ENCODE results near the gene MMP8.

Gene MMP8

DNA sequence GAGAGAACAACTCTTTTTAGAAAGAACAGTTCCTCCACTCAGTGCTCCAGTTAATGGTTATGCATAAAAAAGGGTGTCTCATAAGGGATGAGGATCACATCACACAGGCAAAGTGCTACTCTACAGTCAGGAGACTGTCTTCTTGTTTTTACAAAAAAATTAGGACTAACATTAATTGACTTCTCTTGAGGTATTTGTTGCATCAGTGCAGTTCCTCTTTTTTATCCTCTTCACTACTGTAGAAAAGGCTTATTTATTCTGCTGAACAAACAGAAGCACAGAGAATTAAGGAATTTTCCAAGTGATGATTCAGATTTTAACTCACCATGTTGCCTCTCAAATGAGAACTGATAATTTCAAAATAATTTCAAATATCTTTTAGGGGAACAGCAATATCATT, 1.9 kb downstream of the MMP8 start:
- no peak for DNase-seq (ENCODE audit: low read depth)

DNA sequence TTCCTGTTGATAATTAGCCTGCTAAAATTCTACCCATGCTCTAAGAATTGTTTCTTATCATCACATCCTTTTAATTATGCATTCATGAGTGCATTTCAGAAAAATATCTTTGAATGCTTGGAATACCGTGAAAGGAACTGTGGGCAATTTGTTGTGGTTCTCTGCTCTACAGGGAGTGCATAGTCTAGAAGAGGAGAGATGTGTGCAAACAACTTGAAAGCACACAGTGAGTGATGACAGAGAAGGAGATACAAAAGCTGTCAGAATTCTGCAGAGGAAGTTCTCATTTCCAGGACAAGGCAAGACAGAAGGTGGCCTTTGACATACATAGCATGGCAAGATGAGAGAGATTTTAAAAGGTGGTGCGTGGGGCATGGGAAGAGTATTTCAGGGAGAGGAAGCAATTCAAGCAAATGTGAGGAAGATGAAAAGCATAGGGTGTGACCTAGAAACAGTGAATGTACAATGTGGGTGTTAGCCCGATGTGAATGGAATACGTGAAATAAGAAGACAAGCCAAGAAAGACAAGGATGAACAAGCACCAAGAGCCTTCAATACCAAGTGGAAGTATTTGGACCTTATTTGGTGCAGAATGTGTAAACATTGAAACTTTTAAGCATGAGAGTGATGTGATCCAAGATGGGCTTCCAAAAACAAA, 5.0 kb downstream of the MMP8 start:
- no peak for DNase-seq (ENCODE audit: low read depth)

GRCh38 chr11:102717280-102717679, 7.5 kb downstream of the MMP8 start:
- DNase-seq (ENCODE audit: low read depth), result no peak

DNA sequence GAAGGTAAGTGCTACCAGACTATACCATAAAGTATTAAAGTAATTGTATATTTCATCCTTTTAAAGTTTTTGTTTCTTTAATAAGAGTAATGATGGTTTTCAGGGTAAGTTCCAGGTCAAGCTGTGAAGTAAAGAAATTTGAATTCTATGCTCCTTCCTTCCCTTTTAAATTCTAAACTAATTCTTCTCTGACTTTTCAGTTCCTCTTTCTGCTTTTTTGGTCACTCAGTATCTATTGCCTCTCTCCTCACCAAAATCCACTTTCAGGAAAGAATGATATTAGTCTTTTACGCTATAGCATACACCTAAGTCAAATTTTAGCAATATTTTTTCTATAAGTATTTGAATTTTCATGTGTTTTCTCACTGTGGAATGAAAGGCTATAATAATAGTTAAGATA, 8.2 kb downstream of the MMP8 start:
- DNase-seq (ENCODE audit: low read depth), result no peak

DNA sequence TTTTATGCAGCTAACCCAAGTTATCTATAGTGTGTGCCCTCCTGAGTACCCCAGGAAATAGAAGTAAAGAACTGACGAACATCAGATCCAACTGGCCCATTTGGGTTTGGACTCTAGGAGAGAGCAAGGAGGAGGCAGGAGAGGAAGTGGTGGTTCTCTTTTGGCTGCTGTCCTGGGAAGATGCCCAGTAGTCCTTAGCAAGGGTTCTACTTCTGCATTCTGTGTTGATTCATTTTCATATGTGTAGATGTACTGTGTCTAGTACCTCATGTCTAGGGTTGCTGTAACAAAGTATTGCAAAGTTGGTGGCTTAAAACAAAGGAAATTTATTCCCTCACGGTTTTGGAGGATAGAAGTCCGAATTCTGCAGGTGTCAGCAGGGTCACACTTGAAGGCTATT, 12.6 kb downstream of the MMP8 start:
- no peak for DNase-seq (ENCODE audit: low read depth)

DNA sequence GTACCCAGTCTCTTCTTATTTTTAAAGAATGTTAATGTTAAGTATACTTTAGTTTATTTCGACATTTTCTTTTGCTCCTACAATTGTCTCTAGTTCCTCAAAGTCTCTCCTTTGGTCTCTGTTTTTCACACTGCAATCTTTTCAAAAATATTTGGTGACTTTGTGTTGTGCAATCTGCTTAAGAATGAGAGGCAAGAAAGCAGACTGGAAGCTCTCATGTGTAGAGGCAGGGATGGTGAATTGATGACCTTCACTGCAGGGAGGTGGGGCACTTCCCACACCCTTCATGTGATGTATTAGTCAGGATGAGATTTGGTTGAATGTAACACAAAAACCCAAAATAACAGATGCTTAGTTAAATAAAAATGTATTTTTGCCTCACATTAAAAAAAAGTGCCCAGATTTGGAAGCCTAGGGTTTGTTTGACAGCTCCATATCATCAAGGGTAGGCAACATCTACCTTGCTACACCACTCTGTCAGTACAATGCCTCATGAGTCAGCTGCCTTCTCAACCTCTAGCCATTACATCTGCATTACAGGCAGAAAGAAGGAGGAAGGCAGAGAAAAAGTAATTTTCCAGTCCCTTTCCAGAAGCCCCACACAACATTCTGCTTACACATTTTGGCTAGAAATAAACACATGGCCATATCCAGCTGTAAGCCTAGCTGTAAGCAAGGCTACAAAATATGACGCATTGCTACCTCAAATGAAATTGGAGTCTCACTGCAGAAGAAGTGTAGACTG, 15.4 kb downstream of the MMP8 start:
- no peak for DNase-seq (ENCODE audit: low read depth)

DNA sequence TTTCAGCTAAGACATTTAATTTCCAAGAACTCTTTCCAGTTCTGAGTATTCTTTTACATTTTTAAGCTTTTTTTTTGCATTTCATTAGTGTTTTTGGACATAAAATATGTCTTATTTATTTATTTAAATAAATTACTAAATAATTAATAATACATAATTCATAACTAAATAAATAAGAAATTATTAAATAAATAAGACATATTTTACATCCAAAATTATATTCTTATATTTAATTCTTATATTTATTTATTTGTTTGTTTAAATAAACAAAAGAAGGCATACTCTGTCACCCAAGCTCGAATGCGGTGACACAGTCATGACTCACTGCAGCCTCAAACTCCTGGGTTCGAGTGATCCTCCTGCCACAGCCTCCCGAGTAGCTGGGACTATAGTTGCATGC, 16.1 kb downstream of the MMP8 start:
- DNase-seq (ENCODE audit: low read depth), result no peak

GRCh38 chr11:102705626-102706025, 19.1 kb downstream of the MMP8 start, which contains the start of gene MMP27:
Gene MMP27, minus strand, starts transcription at chr11:102705769. Its CDS starts 55 bp downstream, at chr11:102705714.
- no peak for DNase-seq (ENCODE audit: low read depth)

GRCh38 chr11:102704841-102705240, 19.9 kb downstream of the MMP8 start:
- DNase-seq (ENCODE audit: low read depth), result no peak

GRCh38 chr11:102703826-102704493, 20.8 kb downstream of the MMP8 start:
- no peak for DNase-seq (ENCODE audit: low read depth)

GRCh38 chr11:102695201-102695600, 29.6 kb downstream of the MMP8 start:
- DNase-seq (ENCODE audit: low read depth), result no peak

DNA sequence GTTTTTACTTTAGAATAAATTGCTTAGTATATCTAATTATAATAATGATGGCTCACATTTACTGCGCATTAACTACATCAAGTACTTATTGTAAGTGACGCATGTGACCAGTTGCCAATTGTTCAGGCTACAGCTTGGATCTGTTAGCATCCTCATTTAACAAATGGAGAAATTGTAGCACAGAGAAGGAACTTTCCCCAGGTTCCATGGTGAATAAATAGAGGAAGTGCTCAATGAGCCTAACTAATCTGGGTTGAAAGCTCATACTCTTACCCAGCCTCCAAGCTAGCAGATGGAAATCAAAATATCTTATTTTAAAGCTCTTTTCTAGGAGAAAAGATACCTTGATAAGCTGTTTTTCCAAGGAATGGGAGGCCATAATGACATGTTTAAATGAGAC, 39.0 kb downstream of the MMP8 start:
- DNase-seq (ENCODE audit: low read depth), result no peak

- DNase-seq (ENCODE audit: low read depth), result no peak
Measured at GRCh38 chr11:102685338-102685737, 39.4 kb downstream of the MMP8 start.

DNA sequence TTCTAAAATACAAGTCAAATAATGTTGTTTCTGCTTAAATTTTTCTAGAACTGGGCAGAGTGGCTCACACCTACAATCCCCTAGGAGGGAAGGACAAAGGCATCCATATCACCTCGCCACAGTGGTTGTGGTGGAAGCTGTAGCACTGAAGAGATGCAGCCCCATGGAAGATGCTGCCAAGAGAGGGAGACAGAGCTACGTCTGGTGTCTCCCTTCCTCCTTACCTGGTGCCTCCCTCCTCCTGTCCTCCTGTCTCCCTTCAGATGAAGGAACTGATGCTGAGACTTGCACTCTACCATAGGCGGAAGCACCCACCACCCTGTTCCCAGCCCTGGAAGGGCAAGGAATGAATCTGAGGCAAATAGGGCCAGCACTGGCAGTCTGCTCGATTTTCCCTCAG, 41.5 kb downstream of the MMP8 start:
- DNase-seq (ENCODE audit: low read depth), result no peak

- no peak for DNase-seq (ENCODE audit: low read depth)
Measured at GRCh38 chr11:102680945-102681344, 43.8 kb downstream of the MMP8 start.

DNA sequence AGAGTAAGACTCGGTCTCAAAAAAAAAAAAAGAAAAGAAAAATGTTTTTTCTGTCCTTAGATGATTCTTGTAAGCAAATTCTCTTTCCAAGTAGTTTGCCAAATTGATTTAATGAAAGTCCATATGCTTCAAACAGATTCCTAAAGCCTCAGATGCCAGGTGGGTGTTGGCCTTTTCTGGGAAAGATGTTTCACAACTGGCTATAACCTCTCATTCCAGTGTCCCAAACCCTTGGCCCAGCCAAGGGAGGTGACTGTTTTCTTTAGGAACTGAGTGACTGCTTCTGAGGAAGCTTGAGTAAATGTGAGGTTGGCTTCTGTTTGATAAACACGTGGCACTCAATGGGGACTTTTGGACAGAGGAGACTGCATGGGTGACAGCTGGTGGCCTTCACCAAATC, 46.7 kb downstream of the MMP8 start:
- DNase-seq (ENCODE audit: low read depth), result no peak

- DNase-seq (ENCODE audit: low read depth), result no peak
Measured at GRCh38 chr11:102676084-102676483, 48.7 kb downstream of the MMP8 start.

GRCh38 chr11:102669664-102670063, 55.1 kb downstream of the MMP8 start:
- no peak for DNase-seq (ENCODE audit: low read depth)

DNA sequence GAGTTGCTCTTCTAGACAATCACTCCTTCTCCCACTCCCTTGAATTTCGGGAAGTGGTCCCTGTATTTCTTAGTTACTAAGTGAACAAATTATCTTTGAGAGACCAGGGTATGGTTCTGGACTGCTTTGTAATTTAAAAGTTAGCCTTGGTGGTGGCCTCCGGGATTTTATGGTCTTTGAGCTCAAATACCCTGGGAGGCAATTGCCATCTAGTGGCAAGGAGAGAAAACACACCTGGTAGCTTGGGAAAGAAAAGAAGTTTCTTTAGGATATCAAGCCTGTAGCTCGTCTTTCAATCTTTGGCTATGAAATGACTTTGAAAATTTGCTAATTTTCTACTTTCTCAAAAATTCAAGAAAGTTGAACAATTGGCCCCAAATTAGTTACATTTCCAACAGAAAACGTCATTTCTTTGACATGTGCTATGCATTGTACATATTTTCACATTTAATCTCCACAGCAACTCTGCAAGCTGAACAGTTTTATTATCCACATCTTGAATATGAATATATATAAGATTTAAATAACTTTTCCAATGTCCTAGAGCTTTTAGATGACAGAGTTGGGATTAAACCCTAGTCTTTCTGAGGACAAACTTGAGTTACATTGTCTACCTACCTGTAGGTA, 58.3 kb downstream of the MMP8 start:
- no peak for DNase-seq (ENCODE audit: low read depth)

DNA sequence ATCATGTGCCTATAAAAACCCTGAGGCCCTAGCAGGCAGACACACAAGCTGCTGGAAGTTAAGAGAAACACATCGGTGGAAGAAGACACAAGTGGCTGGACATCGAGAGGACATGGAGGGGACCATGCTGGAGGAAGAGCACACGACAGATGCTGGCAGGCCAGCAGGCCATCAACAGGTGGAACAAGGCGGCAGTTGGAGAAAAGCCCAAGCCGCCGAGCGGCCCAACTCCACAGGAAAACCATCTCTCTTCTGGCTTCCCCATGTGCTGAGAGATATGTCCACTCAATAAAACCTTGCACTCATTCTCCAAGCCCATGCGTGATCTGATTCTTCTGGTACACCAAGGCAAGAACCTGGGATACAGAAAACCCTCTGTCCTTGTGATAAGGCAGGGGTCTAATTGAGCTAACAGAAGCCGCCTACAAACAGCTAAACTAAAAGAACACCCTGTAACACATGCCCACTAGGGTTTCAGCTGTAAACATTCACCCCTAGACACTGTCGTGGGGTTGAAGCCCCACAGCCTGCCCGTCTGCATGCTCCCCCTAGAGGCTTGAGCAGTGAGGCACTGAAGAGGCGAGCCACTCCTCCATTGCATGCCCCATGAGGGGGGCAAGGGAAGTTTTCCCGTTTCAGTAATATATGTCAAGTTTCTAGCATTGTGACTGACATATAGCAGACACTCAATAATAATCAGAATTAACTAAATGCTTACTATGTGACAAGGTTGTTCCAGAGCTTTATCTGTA, 60.6 kb downstream of the MMP8 start:
- DNase-seq (ENCODE audit: low read depth), result no peak

GRCh38 chr11:102662607-102663006, 62.1 kb downstream of the MMP8 start:
- DNase-seq (ENCODE audit: low read depth), result no peak
